Neural crest cell (in vitro differentiated cells): ENCODE data around the gene CCDC40. TPM values are rescaled to one million over a fixed set of nuclear protein-coding genes. Genes with fewer than 3 reads are reported as not detected.

ENCODE experiments used
- DNase-seq: peaks from one replicate; pipeline ENCODE4 v3.0.0; 2021; ENCODE audit warnings: low read depth, mixed read lengths, low spot score
- H3K27ac Mint-ChIP-seq: one replicate; pipeline ENCODE4 v1.8.0; 2021; ENCODE audit warnings: mild to moderate bottlenecking, mixed read lengths; ENCODE audit not compliant: unreplicated experiment
- H3K27me3 Mint-ChIP-seq: 2 replicates; pipeline ENCODE4 v1.8.0; 2021; ENCODE audit warnings: low read depth, mild to moderate bottlenecking, mixed read lengths
- H3K36me3 Mint-ChIP-seq: 2 replicates; pipeline ENCODE4 v1.8.0; 2021; ENCODE audit warnings: low read depth, mild to moderate bottlenecking, mixed read lengths
- H3K4me1 Mint-ChIP-seq: 2 replicates; pipeline ENCODE4 v1.8.0; 2021; ENCODE audit warnings: mixed read lengths
- H3K4me3 Mint-ChIP-seq: one replicate; pipeline ENCODE4 v1.8.0; 2021; ENCODE audit warnings: mild to moderate bottlenecking, mixed read lengths
- H3K9me3 Mint-ChIP-seq: 2 replicates; pipeline ENCODE4 v1.8.0; 2021; ENCODE audit warnings: mixed read lengths
- CTCF ChIP-seq: fragments of 200-600 bp; sonication (generic); conservative IDR thresholded peaks from 2 replicates; pipeline ENCODE4 v1.5.0; 2021; ENCODE audit warnings: antibody characterized with exemption, mild to moderate bottlenecking
- total RNA-seq: library from RNA; stranded (reverse); gene quantifications from 2 replicates; pipeline ENCODE4 v1.2.1, GENCODE V29; 2021

The CCDC40 gene
- total RNA-seq, 1 donor from 2014 or later: 22.7 TPM

- Mint-ChIP-seq H3K36me3 (peaks cover 4% of the 10 kb centered on the region), H3K4me1 (peaks cover 10% of the 10 kb centered on the region), H3K27me3 (no peaks in the 10 kb centered on the region), H3K27ac (no peak overlapping the region), H3K9me3 (no peaks in the 10 kb centered on the region), H3K4me3 (no peak overlapping the region)
- no peak for TF ChIP-seq CTCF
- no peak for DNase-seq
These were observed 80.5 kb downstream of the CCDC40 start for GRCh38 chr17:80116921-80117380.

GRCh38 chr17:80117491-80118401 lies 81.3 kb downstream of the CCDC40 start:
- no peak for TF ChIP-seq CTCF
- H3K27ac Mint-ChIP-seq: no peak overlapping the region
- H3K9me3 Mint-ChIP-seq: no peaks in the 10 kb centered on the region
- peaks cover 10% of the 10 kb centered on the region for H3K4me1 Mint-ChIP-seq
- H3K36me3 Mint-ChIP-seq: peaks cover 4% of the 10 kb centered on the region
- DNase-seq: no peak
- no peaks in the 10 kb centered on the region for H3K27me3 Mint-ChIP-seq
- no peak overlapping the region for H3K4me3 Mint-ChIP-seq

GRCh38 chr17:80118601-80119270 lies 82.3 kb downstream of the CCDC40 start:
- Mint-ChIP-seq H3K4me3 (no peak overlapping the region), H3K4me1 (peaks cover 10% of the 10 kb centered on the region), H3K9me3 (no peaks in the 10 kb centered on the region), H3K27ac (peak overlapping the region; percentile 78), H3K36me3 (peaks cover 4% of the 10 kb centered on the region), H3K27me3 (no peaks in the 10 kb centered on the region)
- TF ChIP-seq CTCF: no peak
- no peak for DNase-seq

- H3K27ac Mint-ChIP-seq: no peak overlapping the region
- DNase-seq: no peak
These were observed 82.9 kb downstream of the CCDC40 start for GRCh38 chr17:80119271-80119791.

More at GRCh38 chr17:80119271-80119791, 82.9 kb downstream of the CCDC40 start:
- no peaks in the 10 kb centered on the region for H3K27me3 Mint-ChIP-seq
- peaks cover 15% of the 10 kb centered on the region for H3K4me1 Mint-ChIP-seq
- peaks cover 4% of the 10 kb centered on the region for H3K36me3 Mint-ChIP-seq
- H3K9me3 Mint-ChIP-seq: no peaks in the 10 kb centered on the region
- no peak overlapping the region for H3K4me3 Mint-ChIP-seq
- TF ChIP-seq CTCF: no peak
